SK-N-SH (cell line): ENCODE measurements around the gene ESM1.

Source experiments
- GABPA ChIP-seq: IDR thresholded peaks from 2 replicates; pipeline ENCODE4 v1.4.0; 2012; ENCODE audit warnings: low read depth, mild to moderate bottlenecking
- GATA2 ChIP-seq: sonication (generic); formaldehyde crosslinking; IDR thresholded peaks from 2 replicates; pipeline ENCODE4 v1.5.0; 2020; ENCODE audit warnings: mild to moderate bottlenecking, missing genetic modification reagents
- RAD21 ChIP-seq: IDR thresholded peaks from 2 replicates; pipeline ENCODE4 v1.6.1; 2012; ENCODE audit warnings: mild to moderate bottlenecking, low read length
- TAF1 ChIP-seq: IDR thresholded peaks from 2 replicates; pipeline ENCODE4 v1.6.1; 2012; ENCODE audit warnings: low read depth, mild to moderate bottlenecking, low read length, moderate library complexity, borderline replicate concordance
- TF ChIP-seq, protein P1 (sequence below): fragments of 200-600 bp; sonication (generic); IDR thresholded peaks from 2 replicates; pipeline ENCODE4 v1.6.1; 2017; ENCODE audit warnings: antibody characterized with exemption, mild to moderate bottlenecking, moderate library complexity
- TF ChIP-seq, protein P2 (sequence below): IDR thresholded peaks from 2 replicates; pipeline ENCODE4 v1.4.0; 2012; ENCODE audit warnings: low read depth

DNA sequence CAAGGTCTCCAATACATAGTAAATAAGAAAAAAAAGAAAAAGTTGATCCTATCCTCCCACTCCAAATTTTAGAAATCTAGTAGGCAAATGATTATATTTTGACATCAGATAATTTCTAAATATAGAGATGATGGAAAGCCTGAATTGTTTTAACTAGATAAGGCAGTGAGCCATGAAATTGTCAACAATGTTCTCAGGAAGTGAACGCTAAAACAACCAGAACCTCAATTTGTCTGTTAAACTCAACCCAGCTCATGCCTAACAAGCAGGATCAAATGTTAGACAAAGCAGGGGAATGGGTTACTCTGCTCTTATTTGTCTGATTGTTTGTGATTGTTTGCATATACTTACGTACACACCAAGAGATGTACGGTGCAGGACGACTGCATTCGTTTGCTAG, 49.2 kb downstream of the ESM1 start:
- TF ChIP-seq GATA2 (no peak), TAF1 (no peak), GABPA (no peak), RAD21 (no peak)
- TF ChIP-seq, protein P1, sequence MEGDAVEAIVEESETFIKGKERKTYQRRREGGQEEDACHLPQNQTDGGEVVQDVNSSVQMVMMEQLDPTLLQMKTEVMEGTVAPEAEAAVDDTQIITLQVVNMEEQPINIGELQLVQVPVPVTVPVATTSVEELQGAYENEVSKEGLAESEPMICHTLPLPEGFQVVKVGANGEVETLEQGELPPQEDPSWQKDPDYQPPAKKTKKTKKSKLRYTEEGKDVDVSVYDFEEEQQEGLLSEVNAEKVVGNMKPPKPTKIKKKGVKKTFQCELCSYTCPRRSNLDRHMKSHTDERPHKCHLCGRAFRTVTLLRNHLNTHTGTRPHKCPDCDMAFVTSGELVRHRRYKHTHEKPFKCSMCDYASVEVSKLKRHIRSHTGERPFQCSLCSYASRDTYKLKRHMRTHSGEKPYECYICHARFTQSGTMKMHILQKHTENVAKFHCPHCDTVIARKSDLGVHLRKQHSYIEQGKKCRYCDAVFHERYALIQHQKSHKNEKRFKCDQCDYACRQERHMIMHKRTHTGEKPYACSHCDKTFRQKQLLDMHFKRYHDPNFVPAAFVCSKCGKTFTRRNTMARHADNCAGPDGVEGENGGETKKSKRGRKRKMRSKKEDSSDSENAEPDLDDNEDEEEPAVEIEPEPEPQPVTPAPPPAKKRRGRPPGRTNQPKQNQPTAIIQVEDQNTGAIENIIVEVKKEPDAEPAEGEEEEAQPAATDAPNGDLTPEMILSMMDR: no peak
- TF ChIP-seq, protein P2, sequence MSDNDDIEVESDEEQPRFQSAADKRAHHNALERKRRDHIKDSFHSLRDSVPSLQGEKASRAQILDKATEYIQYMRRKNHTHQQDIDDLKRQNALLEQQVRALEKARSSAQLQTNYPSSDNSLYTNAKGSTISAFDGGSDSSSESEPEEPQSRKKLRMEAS: no peak
